ENCODE measurements around the gene TAF4B.

- no peak for TF ChIP-seq POLR2A (IDR thresholded peaks at IDR 0.05; ENCODE audit: low read depth, low read length)
- no peak for TF ChIP-seq POLR2AphosphoS5 (IDR thresholded peaks at IDR 0.05; ENCODE audit: low read depth, low read length)
Observed at GRCh38 chr18:26255695-26256622, 29.7 kb downstream of the TAF4B start.

All from GM12892 (cell line).